Esophagus squamous epithelium (tissue), 4 donors: ENCODE data around the gene SHISAL2B.

ENCODE experiments used
- CTCF ChIP-seq, 6 experiments: fragments of 450-650 bp in 4 of 6; fragments of 200-600 bp in 2 of 6; sonication (generic) in 2 of 6; IDR thresholded peaks; one replicate each; pipeline ENCODE4 v1.5.1; 2016 to 2019; ENCODE audit warnings: antibody characterized with exemption in 6 of 6, mild to moderate bottlenecking in 4 of 6, moderate library complexity in 4 of 6
- POLR2A ChIP-seq, 4 donors: fragments of 450-650 bp; IDR thresholded peaks; one replicate each; pipeline ENCODE4 v1.6.1; 2017; ENCODE audit warnings: antibody characterized with exemption in 4 of 4, mild to moderate bottlenecking in 4 of 4, moderate library complexity in 3 of 4

DNA sequence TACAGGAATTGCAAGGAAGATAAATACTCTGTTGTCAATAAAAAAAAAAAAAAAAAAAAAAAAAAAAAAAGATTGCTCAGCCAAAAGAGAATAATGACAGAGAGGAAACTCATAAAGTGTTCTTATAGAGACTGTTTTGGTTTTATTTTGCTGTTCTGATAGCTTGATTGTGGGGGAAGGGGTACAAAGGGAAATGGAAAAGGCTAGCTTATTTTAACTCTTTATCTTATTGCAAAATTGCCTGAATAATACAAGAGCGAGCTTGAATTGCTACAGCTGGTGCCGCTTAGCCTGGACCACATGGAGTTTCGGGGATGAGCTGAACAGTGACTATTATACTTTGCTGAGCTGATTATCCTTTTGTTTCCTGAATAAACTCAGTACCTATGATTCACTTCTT is 31.0 kb upstream of the SHISAL2B start:
- no peak for TF ChIP-seq CTCF (IDR thresholded peaks at IDR 0.05)
- TF ChIP-seq POLR2A (IDR thresholded peaks at IDR 0.05) = no peak
